ENCODE measurements around the gene FUCA2. TPM values are rescaled to one million over a fixed set of nuclear protein-coding genes. Genes with fewer than 3 reads are reported as not detected.
A peak's percentile ranks its signal among the peaks of the same experiment; 100 is the strongest.
"Not testable (repeated sequence)": the region's sequence is repeated elsewhere in the genome, so short reads cannot be mapped to it uniquely, and the experiment has no call there.

Gene FUCA2
- total RNA-seq, 1 donor from 2014 or later = 64.0 TPM

- Mint-ChIP-seq H3K9me3 (ENCODE audit: unreplicated experiment) (peaks cover 6% of the 10 kb centered on the region), H3K4me1 (ENCODE audit: low read depth, unreplicated experiment) (peaks cover 3% of the 10 kb centered on the region), H3K27me3 (ENCODE audit: low read depth, unreplicated experiment) (peaks cover 23% of the 10 kb centered on the region), H3K36me3 (ENCODE audit: low read depth, unreplicated experiment) (no peaks in the 10 kb centered on the region), H3K27ac (ENCODE audit: unreplicated experiment) (no peak overlapping the region), H3K4me3 (ENCODE audit: unreplicated experiment) (no peak overlapping the region)
- Histone ChIP-seq H3K27ac (ENCODE audit: low read depth, low read length) (no peak overlapping the region), H3K36me3 (ENCODE audit: insufficient read depth, low read length) (no peaks in the 10 kb centered on the region), H3K4me2 (ENCODE audit: low read length) (no peak overlapping the region), H3K4me1 (ENCODE audit: insufficient read depth, low read length) (peaks cover 5% of the 10 kb centered on the region), H3K27me3 (ENCODE audit: insufficient read depth, low read length) (peaks cover 7% of the 10 kb centered on the region), H4K20me1 (ENCODE audit: insufficient read depth, low read length) (no peaks in the 10 kb centered on the region), H2AFZ (ENCODE audit: low read depth, low read length) (no peak overlapping the region), H3K4me3 (ENCODE audit: insufficient read depth, low read depth, low read length) (no peak overlapping the region), H3K9me3 (ENCODE audit: insufficient read depth, low read depth, low read length) (no peaks in the 10 kb centered on the region), H3K79me2 (ENCODE audit: insufficient read depth, low read length) (peaks cover 11% of the 10 kb centered on the region), H3K9ac (ENCODE audit: low read length) (no peak overlapping the region)
- FAIRE-seq = no peak
- DNase-seq (ENCODE audit: low read depth) = peak; percentile 35
- TF ChIP-seq EZH2 (IDR thresholded peaks at IDR 0.05; ENCODE audit: insufficient read depth, low read length) = no peak
- no peak for TF ChIP-seq CTCF (IDR thresholded peaks at IDR 0.05; ENCODE audit: insufficient read depth, low read depth, low read length)
These were observed 3.7 kb upstream of the FUCA2 start for GRCh38 chr6:143515061-143515760.

- H3K9ac ChIP-seq (ENCODE audit: low read length) = no peak overlapping the region
- Mint-ChIP-seq H3K27me3 (ENCODE audit: low read depth, unreplicated experiment) (peaks cover 23% of the 10 kb centered on the region), H3K9me3 (ENCODE audit: unreplicated experiment) (peaks cover 2% of the 10 kb centered on the region), H3K4me1 (ENCODE audit: low read depth, unreplicated experiment) (peaks cover 3% of the 10 kb centered on the region), H3K27ac (ENCODE audit: unreplicated experiment) (no peak overlapping the region), H3K4me3 (ENCODE audit: unreplicated experiment) (peak overlapping the region; percentile 31), H3K36me3 (ENCODE audit: low read depth, unreplicated experiment) (no peaks in the 10 kb centered on the region)
- DNase-seq (ENCODE audit: low read depth) (no peak), FAIRE-seq (no peak)
- no peak overlapping the region for H2AFZ ChIP-seq (ENCODE audit: low read depth, low read length)
- TF ChIP-seq EZH2 (IDR thresholded peaks at IDR 0.05; ENCODE audit: insufficient read depth, low read length) (no peak), CTCF (IDR thresholded peaks at IDR 0.05; ENCODE audit: insufficient read depth, low read depth, low read length) (peak; percentile 24)
- H3K36me3 ChIP-seq (ENCODE audit: insufficient read depth, low read length) = no peaks in the 10 kb centered on the region
- no peak overlapping the region for H3K4me3 ChIP-seq (ENCODE audit: insufficient read depth, low read depth, low read length)
- H4K20me1 ChIP-seq (ENCODE audit: insufficient read depth, low read length) = peaks cover 1% of the 10 kb centered on the region
- no peak overlapping the region for H3K4me2 ChIP-seq (ENCODE audit: low read length)
- peaks cover 5% of the 10 kb centered on the region for H3K4me1 ChIP-seq (ENCODE audit: insufficient read depth, low read length)
- H3K9me3 ChIP-seq (ENCODE audit: insufficient read depth, low read depth, low read length) = no peaks in the 10 kb centered on the region
- peaks cover 7% of the 10 kb centered on the region for H3K27me3 ChIP-seq (ENCODE audit: insufficient read depth, low read length)
- peaks cover 23% of the 10 kb centered on the region for H3K79me2 ChIP-seq (ENCODE audit: insufficient read depth, low read length)
- no peak overlapping the region for H3K27ac ChIP-seq (ENCODE audit: low read depth, low read length)
These were observed 1.9 kb upstream of the FUCA2 start for GRCh38 chr6:143513410-143513809.

DNA sequence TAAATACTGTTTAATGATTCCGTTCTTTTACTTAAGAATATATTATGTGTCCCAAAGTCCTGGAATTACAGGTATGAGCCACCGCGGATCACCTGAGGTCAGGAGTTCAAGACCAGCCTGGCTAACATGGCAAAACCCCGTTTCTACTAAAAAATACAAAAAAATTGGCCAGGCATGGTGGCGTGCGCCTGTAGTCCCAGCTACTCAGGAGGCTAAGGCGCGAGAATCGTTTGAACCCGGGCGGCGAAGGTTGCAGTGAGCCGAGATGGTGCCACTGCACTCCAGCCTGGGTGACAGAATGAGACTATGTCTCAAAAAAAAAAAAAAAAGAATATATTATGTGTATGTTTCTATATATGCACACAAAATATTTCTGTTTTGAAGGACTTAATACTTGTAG lies 1.2 kb downstream of the FUCA2 start:
- H2AFZ ChIP-seq (ENCODE audit: low read depth, low read length); DNase-seq (ENCODE audit: low read depth); H3K9me3 ChIP-seq (ENCODE audit: insufficient read depth, low read depth, low read length); H3K4me1 ChIP-seq (ENCODE audit: insufficient read depth, low read length); H3K9me3 Mint-ChIP-seq (ENCODE audit: unreplicated experiment); H3K27me3 Mint-ChIP-seq (ENCODE audit: low read depth, unreplicated experiment); H3K36me3 Mint-ChIP-seq (ENCODE audit: low read depth, unreplicated experiment); FAIRE-seq; H4K20me1 ChIP-seq (ENCODE audit: insufficient read depth, low read length); H3K27ac Mint-ChIP-seq (ENCODE audit: unreplicated experiment); H3K27ac ChIP-seq (ENCODE audit: low read depth, low read length); H3K36me3 ChIP-seq (ENCODE audit: insufficient read depth, low read length); H3K9ac ChIP-seq (ENCODE audit: low read length); H3K27me3 ChIP-seq (ENCODE audit: insufficient read depth, low read length); H3K4me1 Mint-ChIP-seq (ENCODE audit: low read depth, unreplicated experiment): not testable (repeated sequence)
- Histone ChIP-seq H3K4me2 (ENCODE audit: low read length) (peak overlapping the region; percentile 88), H3K79me2 (ENCODE audit: insufficient read depth, low read length) (peaks cover 33% of the 10 kb centered on the region), H3K4me3 (ENCODE audit: insufficient read depth, low read depth, low read length) (peak overlapping the region; percentile 74)
- peak overlapping the region; percentile 62 for H3K4me3 Mint-ChIP-seq (ENCODE audit: unreplicated experiment)
